ENCODE data around the gene PNPLA6. TPM values are rescaled to one million over a fixed set of nuclear protein-coding genes. Genes with fewer than 3 reads are reported as not detected.

PNPLA6 gene
- total and polyA plus RNA-seq, 9 of the 15 experiments (the other 6 are each of a cell fraction or from before 2014, with no cell fraction given) = 0.07 to 30.2 (median 8.3) TPM

DNA sequence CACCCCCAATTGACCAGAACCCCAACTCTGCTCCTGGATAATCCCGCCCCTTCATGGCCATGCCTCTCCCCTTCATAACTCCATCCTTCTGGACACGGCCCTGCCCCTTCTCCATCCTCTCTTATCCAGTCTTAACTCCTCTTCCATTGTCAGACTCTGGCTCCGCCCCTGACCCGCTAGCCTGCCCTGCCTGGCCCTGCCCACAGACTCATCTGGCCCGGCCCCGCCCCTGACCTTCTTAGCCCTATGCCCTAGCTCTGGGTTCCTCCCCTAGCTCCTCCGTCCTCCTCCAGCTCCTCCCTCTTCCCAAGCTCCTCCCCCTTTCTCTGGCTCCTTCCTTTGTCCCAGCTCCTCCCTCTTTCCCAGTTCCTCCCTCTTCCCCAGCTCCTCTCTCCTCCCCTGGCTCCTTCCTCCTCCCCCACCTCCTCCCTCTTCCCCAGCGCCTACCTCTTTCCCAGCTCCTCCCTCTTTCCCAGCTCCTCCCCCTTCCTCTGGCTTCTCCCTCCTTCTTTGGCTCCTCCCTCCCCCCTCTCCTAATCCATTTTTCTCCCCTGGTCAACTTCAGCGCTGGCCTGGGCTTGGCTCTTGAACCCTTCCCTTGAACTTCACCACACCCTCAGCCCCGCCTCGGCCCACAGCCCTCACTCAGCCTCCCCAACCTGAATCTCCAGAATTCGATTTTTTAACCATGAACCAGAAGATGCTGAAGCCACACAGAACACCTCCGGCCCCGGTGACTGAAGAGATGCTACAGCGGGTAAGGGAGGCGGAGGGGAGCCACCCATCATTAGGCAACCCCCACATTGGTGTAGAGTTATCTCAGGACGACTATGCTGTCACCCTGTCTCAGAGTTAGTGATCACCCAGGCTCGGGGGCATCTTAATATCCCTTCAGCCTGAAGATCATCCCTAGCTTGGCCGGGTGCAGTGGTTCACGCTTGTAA is 28.9 kb upstream of the PNPLA6 start (continued):
- TF ChIP-seq, protein P1, sequence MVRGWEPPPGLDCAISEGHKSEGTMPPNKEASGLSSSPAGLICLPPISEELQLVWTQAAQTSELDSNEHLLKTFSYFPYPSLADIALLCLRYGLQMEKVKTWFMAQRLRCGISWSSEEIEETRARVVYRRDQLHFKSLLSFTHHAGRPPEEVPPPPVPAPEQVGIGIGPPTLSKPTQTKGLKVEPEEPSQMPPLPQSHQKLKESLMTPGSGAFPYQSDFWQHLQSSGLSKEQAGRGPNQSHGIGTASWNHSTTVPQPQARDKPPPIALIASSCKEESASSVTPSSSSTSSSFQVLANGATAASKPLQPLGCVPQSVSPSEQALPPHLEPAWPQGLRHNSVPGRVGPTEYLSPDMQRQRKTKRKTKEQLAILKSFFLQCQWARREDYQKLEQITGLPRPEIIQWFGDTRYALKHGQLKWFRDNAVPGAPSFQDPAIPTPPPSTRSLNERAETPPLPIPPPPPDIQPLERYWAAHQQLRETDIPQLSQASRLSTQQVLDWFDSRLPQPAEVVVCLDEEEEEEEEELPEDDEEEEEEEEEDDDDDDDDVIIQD (CRISPR knock-in tag; IDR thresholded peaks at IDR 0.05) = no peak
- TF ChIP-seq SREBF1 (IDR thresholded peaks at IDR 0.05; ENCODE audit: borderline replicate concordance, low read depth, low read length) (no peak), ZBTB8A (IDR thresholded peaks at IDR 0.05; ENCODE audit: partially characterized antibody) (no peak), MTA2 (IDR thresholded peaks at IDR 0.05; ENCODE audit: low read depth) (peak; percentile 56), TEAD4 (IDR thresholded peaks at IDR 0.05; ENCODE audit: low read length) (no peak), TEAD4 (CRISPR knock-in tag; IDR thresholded peaks at IDR 0.05; ENCODE audit: borderline replicate concordance) (no peak), KLF16 (IDR thresholded peaks at IDR 0.05) (no peak), HDGF (IDR thresholded peaks at IDR 0.05) (peak; percentile 99), NBN (IDR thresholded peaks at IDR 0.05; ENCODE audit: low read depth) (peak; percentile 99), MCM7 (IDR thresholded peaks at IDR 0.05) (0 out of 4 replicates have a peak, but pooled peaks of 1 of the 2 experiments have one; percentile 24), FOXK2 (conservative IDR thresholded peaks at IDR 0.05 in 1 of 2, IDR thresholded peaks at IDR 0.05 in 1 of 2; ENCODE audit: low read depth in 2 of 2) (peak; percentile 35 to 68; a peak in 3 of 4 replicates)
- TF ChIP-seq, protein P2, sequence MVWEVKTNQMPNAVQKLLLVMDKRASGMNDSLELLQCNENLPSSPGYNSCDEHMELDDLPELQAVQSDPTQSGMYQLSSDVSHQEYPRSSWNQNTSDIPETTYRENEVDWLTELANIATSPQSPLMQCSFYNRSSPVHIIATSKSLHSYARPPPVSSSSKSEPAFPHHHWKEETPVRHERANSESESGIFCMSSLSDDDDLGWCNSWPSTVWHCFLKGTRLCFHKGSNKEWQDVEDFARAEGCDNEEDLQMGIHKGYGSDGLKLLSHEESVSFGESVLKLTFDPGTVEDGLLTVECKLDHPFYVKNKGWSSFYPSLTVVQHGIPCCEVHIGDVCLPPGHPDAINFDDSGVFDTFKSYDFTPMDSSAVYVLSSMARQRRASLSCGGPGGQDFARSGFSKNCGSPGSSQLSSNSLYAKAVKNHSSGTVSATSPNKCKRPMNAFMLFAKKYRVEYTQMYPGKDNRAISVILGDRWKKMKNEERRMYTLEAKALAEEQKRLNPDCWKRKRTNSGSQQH (CRISPR knock-in tag; IDR thresholded peaks at IDR 0.05) = peak; percentile 86; the same call in 1 of the 2 replicates
- TF ChIP-seq, protein P3, sequence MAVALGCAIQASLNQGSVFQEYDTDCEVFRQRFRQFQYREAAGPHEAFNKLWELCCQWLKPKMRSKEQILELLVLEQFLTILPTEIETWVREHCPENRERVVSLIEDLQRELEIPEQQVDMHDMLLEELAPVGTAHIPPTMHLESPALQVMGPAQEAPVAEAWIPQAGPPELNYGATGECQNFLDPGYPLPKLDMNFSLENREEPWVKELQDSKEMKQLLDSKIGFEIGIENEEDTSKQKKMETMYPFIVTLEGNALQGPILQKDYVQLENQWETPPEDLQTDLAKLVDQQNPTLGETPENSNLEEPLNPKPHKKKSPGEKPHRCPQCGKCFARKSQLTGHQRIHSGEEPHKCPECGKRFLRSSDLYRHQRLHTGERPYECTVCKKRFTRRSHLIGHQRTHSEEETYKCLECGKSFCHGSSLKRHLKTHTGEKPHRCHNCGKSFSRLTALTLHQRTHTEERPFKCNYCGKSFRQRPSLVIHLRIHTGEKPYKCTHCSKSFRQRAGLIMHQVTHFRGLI (CRISPR knock-in tag; IDR thresholded peaks at IDR 0.05) = no peak
- TF ChIP-seq, protein P4, sequence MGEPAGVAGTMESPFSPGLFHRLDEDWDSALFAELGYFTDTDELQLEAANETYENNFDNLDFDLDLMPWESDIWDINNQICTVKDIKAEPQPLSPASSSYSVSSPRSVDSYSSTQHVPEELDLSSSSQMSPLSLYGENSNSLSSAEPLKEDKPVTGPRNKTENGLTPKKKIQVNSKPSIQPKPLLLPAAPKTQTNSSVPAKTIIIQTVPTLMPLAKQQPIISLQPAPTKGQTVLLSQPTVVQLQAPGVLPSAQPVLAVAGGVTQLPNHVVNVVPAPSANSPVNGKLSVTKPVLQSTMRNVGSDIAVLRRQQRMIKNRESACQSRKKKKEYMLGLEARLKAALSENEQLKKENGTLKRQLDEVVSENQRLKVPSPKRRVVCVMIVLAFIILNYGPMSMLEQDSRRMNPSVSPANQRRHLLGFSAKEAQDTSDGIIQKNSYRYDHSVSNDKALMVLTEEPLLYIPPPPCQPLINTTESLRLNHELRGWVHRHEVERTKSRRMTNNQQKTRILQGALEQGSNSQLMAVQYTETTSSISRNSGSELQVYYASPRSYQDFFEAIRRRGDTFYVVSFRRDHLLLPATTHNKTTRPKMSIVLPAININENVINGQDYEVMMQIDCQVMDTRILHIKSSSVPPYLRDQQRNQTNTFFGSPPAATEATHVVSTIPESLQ (CRISPR knock-in tag; IDR thresholded peaks at IDR 0.05) = no peak
- TF ChIP-seq, protein P5, sequence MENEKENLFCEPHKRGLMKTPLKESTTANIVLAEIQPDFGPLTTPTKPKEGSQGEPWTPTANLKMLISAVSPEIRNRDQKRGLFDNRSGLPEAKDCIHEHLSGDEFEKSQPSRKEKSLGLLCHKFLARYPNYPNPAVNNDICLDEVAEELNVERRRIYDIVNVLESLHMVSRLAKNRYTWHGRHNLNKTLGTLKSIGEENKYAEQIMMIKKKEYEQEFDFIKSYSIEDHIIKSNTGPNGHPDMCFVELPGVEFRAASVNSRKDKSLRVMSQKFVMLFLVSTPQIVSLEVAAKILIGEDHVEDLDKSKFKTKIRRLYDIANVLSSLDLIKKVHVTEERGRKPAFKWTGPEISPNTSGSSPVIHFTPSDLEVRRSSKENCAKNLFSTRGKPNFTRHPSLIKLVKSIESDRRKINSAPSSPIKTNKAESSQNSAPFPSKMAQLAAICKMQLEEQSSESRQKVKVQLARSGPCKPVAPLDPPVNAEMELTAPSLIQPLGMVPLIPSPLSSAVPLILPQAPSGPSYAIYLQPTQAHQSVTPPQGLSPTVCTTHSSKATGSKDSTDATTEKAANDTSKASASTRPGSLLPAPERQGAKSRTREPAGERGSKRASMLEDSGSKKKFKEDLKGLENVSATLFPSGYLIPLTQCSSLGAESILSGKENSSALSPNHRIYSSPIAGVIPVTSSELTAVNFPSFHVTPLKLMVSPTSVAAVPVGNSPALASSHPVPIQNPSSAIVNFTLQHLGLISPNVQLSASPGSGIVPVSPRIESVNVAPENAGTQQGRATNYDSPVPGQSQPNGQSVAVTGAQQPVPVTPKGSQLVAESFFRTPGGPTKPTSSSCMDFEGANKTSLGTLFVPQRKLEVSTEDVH (IDR thresholded peaks at IDR 0.05; ENCODE audit: low read depth, partially characterized antibody) = peak; percentile 77
- TF ChIP-seq, protein P6, sequence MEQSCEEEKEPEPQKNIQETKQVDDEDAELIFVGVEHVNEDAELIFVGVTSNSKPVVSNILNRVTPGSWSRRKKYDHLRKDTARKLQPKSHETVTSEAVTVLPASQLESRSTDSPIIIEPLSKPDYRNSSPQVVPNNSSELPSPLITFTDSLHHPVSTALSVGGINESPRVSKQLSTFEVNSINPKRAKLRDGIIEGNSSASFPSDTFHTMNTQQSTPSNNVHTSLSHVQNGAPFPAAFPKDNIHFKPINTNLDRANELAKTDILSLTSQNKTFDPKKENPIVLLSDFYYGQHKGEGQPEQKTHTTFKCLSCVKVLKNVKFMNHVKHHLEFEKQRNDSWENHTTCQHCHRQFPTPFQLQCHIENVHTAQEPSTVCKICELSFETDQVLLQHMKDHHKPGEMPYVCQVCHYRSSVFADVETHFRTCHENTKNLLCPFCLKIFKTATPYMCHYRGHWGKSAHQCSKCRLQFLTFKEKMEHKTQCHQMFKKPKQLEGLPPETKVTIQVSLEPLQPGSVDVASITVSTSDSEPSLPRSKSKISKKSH (CRISPR knock-in tag; IDR thresholded peaks at IDR 0.05) = no peak
